ENCODE data around the gene FLOT1. TPM values are rescaled to one million over a fixed set of nuclear protein-coding genes. Genes with fewer than 3 reads are reported as not detected.

FLOT1 gene
- total RNA-seq, 1 experiment from 2014 or later, result 176 TPM

DNA sequence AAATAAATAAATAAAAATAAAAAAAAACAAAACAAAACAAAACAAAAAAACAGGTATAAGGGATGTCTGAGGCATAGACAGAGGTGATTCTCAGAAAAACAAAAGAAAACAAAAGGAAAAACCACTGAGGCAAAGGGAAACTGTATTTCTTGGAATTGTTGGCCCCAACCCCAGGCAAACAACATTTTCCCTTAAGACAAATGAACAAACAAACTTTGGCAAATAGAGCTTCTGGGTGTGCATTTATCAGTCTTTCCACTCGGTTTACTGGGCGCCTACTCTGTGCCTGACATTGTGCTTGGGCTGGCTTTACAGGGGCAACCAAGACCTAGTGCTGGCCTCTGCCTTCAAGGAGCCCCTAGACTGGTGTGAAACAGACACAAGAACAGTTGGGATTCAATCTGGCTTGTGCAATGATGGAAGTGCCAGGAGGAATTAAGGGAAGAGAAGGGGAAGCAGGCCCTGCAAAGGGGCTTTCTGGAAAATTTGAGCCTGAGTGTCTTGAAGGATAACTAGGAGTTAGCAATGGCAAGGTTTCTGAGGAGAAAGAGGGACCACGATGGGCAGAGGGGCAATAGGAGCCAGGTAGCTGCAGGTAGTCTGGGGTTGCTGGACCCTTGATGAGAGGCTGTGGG, 35.6 kb upstream of the FLOT1 start:
- Histone ChIP-seq H3K4me1 (ENCODE audit: control insufficient read depth, insufficient read depth, low read length) (peaks cover 59% of the 10 kb centered on the region), H3K27me3 (ENCODE audit: control insufficient read depth, insufficient read depth, low read length) (no peaks in the 10 kb centered on the region), H3K27ac (ENCODE audit: low read length) (peak overlapping the region; percentile 78), H3K36me3 (ENCODE audit: control insufficient read depth, insufficient read depth, low read length) (no peaks in the 10 kb centered on the region), H3K4me3 (ENCODE audit: low read depth in 2 of 2, low read length in 2 of 2) (no peak overlapping the region), H3K9me3 (ENCODE audit: control insufficient read depth, insufficient read depth, low read depth, low read length) (no peaks in the 10 kb centered on the region)
- BruUV-seq (replicated peaks), result no TSS peak
- CTCF ChIA-PET, result no interaction called here
- in situ Hi-C loops (cut with HindIII; ENCODE audit: low pct_unique_long_range_greater_than_20kb, low sequenced_read_pairs), result no loop called here
- POLR2A ChIA-PET, result no interaction called here
- intact Hi-C loops (cut with micrococcal nuclease; ENCODE audit: unreplicated experiment), result no loop called here
- TF ChIP-seq SIN3A (IDR thresholded peaks at IDR 0.05; ENCODE audit: borderline replicate concordance, insufficient read depth, low read depth, low read length), result no peak
- TF ChIP-seq TCF7L2 (IDR thresholded peaks at IDR 0.05; ENCODE audit: low read depth, low read length), result no peak
- TF ChIP-seq, protein P1, sequence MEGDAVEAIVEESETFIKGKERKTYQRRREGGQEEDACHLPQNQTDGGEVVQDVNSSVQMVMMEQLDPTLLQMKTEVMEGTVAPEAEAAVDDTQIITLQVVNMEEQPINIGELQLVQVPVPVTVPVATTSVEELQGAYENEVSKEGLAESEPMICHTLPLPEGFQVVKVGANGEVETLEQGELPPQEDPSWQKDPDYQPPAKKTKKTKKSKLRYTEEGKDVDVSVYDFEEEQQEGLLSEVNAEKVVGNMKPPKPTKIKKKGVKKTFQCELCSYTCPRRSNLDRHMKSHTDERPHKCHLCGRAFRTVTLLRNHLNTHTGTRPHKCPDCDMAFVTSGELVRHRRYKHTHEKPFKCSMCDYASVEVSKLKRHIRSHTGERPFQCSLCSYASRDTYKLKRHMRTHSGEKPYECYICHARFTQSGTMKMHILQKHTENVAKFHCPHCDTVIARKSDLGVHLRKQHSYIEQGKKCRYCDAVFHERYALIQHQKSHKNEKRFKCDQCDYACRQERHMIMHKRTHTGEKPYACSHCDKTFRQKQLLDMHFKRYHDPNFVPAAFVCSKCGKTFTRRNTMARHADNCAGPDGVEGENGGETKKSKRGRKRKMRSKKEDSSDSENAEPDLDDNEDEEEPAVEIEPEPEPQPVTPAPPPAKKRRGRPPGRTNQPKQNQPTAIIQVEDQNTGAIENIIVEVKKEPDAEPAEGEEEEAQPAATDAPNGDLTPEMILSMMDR (IDR thresholded peaks at IDR 0.05), result no peak
- TF ChIP-seq, protein P2, sequence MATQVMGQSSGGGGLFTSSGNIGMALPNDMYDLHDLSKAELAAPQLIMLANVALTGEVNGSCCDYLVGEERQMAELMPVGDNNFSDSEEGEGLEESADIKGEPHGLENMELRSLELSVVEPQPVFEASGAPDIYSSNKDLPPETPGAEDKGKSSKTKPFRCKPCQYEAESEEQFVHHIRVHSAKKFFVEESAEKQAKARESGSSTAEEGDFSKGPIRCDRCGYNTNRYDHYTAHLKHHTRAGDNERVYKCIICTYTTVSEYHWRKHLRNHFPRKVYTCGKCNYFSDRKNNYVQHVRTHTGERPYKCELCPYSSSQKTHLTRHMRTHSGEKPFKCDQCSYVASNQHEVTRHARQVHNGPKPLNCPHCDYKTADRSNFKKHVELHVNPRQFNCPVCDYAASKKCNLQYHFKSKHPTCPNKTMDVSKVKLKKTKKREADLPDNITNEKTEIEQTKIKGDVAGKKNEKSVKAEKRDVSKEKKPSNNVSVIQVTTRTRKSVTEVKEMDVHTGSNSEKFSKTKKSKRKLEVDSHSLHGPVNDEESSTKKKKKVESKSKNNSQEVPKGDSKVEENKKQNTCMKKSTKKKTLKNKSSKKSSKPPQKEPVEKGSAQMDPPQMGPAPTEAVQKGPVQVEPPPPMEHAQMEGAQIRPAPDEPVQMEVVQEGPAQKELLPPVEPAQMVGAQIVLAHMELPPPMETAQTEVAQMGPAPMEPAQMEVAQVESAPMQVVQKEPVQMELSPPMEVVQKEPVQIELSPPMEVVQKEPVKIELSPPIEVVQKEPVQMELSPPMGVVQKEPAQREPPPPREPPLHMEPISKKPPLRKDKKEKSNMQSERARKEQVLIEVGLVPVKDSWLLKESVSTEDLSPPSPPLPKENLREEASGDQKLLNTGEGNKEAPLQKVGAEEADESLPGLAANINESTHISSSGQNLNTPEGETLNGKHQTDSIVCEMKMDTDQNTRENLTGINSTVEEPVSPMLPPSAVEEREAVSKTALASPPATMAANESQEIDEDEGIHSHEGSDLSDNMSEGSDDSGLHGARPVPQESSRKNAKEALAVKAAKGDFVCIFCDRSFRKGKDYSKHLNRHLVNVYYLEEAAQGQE (IDR thresholded peaks at IDR 0.05; ENCODE audit: insufficient read depth in 1 of 2, low read depth in 2 of 2, low read length in 1 of 2), result no peak
- TF ChIP-seq POLR2AphosphoS5 (IDR thresholded peaks at IDR 0.05; ENCODE audit: low read depth, low read length), result no peak
- DNase-seq (ENCODE audit: low read depth, low spot score), result no peak
- no peak for ATAC-seq

DNA sequence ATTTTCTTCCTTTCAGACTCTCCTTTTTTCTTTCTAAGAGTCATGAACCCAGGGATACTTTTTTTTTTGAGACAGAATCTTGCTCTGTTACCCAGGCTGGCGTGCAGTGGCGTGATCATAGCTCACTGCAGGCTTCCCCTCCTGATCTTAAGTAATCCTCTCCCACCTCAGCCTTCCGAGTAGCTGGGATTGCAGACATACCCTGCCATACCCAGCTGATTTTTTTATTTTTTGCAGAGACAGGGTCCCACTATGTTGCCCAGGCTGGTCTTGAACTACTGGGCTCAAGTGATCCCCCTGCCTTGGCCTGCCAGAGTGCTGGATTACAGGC, 34.6 kb upstream of the FLOT1 start:
- Histone ChIP-seq H3K9me3 (ENCODE audit: control insufficient read depth, insufficient read depth, low read depth, low read length) (no peaks in the 10 kb centered on the region), H3K27me3 (ENCODE audit: control insufficient read depth, insufficient read depth, low read length) (no peaks in the 10 kb centered on the region), H3K36me3 (ENCODE audit: control insufficient read depth, insufficient read depth, low read length) (no peaks in the 10 kb centered on the region), H3K27ac (ENCODE audit: low read length) (peak overlapping the region; percentile 78), H3K4me1 (ENCODE audit: control insufficient read depth, insufficient read depth, low read length) (peaks cover 49% of the 10 kb centered on the region), H3K4me3 (ENCODE audit: low read depth in 2 of 2, low read length in 2 of 2) (no peak overlapping the region)
- ATAC-seq, result no peak
- POLR2A ChIA-PET, result no interaction called here
- DNase-seq (ENCODE audit: low read depth, low spot score), result no peak
- CTCF ChIA-PET, result no interaction called here
- TF ChIP-seq, protein P2 (IDR thresholded peaks at IDR 0.05; ENCODE audit: insufficient read depth in 1 of 2, low read depth in 2 of 2, low read length in 1 of 2), result no peak
- no peak for TF ChIP-seq TCF7L2 (IDR thresholded peaks at IDR 0.05; ENCODE audit: low read depth, low read length)
- TF ChIP-seq POLR2AphosphoS5 (IDR thresholded peaks at IDR 0.05; ENCODE audit: low read depth, low read length), result no peak
- TF ChIP-seq, protein P1 (IDR thresholded peaks at IDR 0.05), result no peak
- no peak for TF ChIP-seq SIN3A (IDR thresholded peaks at IDR 0.05; ENCODE audit: borderline replicate concordance, insufficient read depth, low read depth, low read length)
- BruUV-seq (replicated peaks), result no TSS peak
- intact Hi-C loops (cut with micrococcal nuclease; ENCODE audit: unreplicated experiment), result no loop called here
- in situ Hi-C loops (cut with HindIII; ENCODE audit: low pct_unique_long_range_greater_than_20kb, low sequenced_read_pairs), result no loop called here

Measured in Panc1 (cell line).